PFSK-1 (cell line): ENCODE results near the gene TFCP2L1.

Experiments used
- POLR2AphosphoS5 ChIP-seq: IDR thresholded peaks from 2 replicates; pipeline ENCODE4 v1.6.1; 2012; ENCODE audit warnings: low read depth, mild to moderate bottlenecking, control low read depth, low read length, moderate library complexity
- REST ChIP-seq, 2 experiments: IDR thresholded peaks; 2 replicates each; pipeline versions ENCODE4 v1.6.1 to v1.8.0; 2011 to 2012; ENCODE audit warnings: low read depth in 2 of 2, low read length in 2 of 2, control low read depth in 1 of 2, inconsistent platforms in 1 of 2, mild to moderate bottlenecking in 1 of 2, moderate library complexity in 1 of 2; ENCODE audit not compliant: insufficient read depth in 1 of 2
- TAF1 ChIP-seq: IDR thresholded peaks from 2 replicates; pipeline ENCODE4 v1.6.1; 2012; ENCODE audit warnings: low read length, control low read depth, borderline replicate concordance; ENCODE audit not compliant: insufficient read depth

GRCh38 chr2:121237980-121238665 lies 46.9 kb downstream of the TFCP2L1 start:
- TF ChIP-seq TAF1 (no peak), REST (IDR thresholded peaks at IDR 0.05; ENCODE audit: insufficient read depth in 1 of 2, low read depth in 2 of 2, low read length in 2 of 2) (no peak), POLR2AphosphoS5 (no peak)
